B cell (primary cell): ENCODE measurements around the gene MESP1. TPM values are rescaled to one million over a fixed set of nuclear protein-coding genes. Genes with fewer than 3 reads are reported as not detected.

Experiments
- ATAC-seq: fragments of 200-7000 bp; cut with Tn5 transposase; one replicate; pipeline ENCODE4 v1.10.0; 2021; ENCODE audit warnings: low read depth, mild to moderate bottlenecking, moderate number of reproducible peaks, moderate library complexity
- CTCF ChIA-PET: fragments of 350-600 bp; sonication (Branson Sonifier 250); formaldehyde crosslinking; loops from one replicate; lab custom pipeline; 2021; ENCODE audit warnings: antibody characterized with exemption, inconsistent platforms; lab: Charles Lee
- POLR2A ChIA-PET: fragments of 350-600 bp; sonication (Branson Sonifier 250); formaldehyde crosslinking; loops from one replicate; lab custom pipeline; 2021; ENCODE audit warnings: antibody characterized with exemption; lab: Charles Lee
- DNase-seq: peaks from one replicate; pipeline ENCODE4 v3.0.0; 2013
- H2AFZ ChIP-seq: 2 replicates; pipeline ENCODE4 v1.6.1; 2012; ENCODE audit warnings: mild to moderate bottlenecking, low read depth, low read length; ENCODE audit not compliant: insufficient read depth, poor library complexity, severe bottlenecking
- H3K27ac ChIP-seq, 2 donors: 1 replicate in 1 of 2; 2 replicates in 1 of 2; pipeline ENCODE4 v1.5.1; 2012 to 2013; ENCODE audit warnings: low read length in 2 of 2, mild to moderate bottlenecking in 2 of 2, moderate library complexity in 1 of 2
- H3K27me3 ChIP-seq, 4 experiments: fragments of 200-600 bp in 1 of 4; sonication (generic) in 1 of 4; replicated peaks in 1 of 4; 1 replicate in 2 of 4; 2 replicates in 2 of 4; pipeline versions ENCODE4 v1.6.1 to v1.7.0; 2013 to 2016; ENCODE audit warnings: low read length in 3 of 4, mild to moderate bottlenecking in 2 of 4, mixed read lengths in 1 of 4, moderate library complexity in 1 of 4; ENCODE audit not compliant: insufficient read depth in 4 of 4, control insufficient read depth in 3 of 4; ENCODE audit errors: control extremely low read depth in 1 of 4
- H3K36me3 ChIP-seq, 2 experiments: replicated peaks in 1 of 2; 1 replicate in 1 of 2; 2 replicates in 1 of 2; pipeline versions ENCODE4 v1.6.1 to v1.7.1; 2013; ENCODE audit warnings: low read length in 1 of 2; ENCODE audit not compliant: insufficient read depth in 2 of 2, control insufficient read depth in 1 of 2; ENCODE audit errors: control extremely low read depth in 1 of 2, extremely low read depth in 1 of 2
- H3K4me1 ChIP-seq, 2 donors: fragments of 200-600 bp in 1 of 2; sonication (generic) in 1 of 2; 1 replicate in 1 of 2; 2 replicates in 1 of 2; pipeline versions ENCODE4 v1.5.1 to v1.6.1; 2013 to 2017; ENCODE audit warnings: low read length in 2 of 2; ENCODE audit not compliant: control insufficient read depth in 2 of 2, insufficient read depth in 2 of 2
- H3K4me2 ChIP-seq: replicated peaks from 2 replicates; pipeline ENCODE3; 2012; ENCODE audit warnings: mild to moderate bottlenecking, low read depth, low read length; ENCODE audit not compliant: poor library complexity, severe bottlenecking
- H3K4me3 ChIP-seq, 5 experiments: fragments of 200-600 bp in 1 of 5; sonication (generic) in 1 of 5; 1 replicate in 3 of 5; 2 replicates in 2 of 5; pipeline versions ENCODE4 v1.5.1 to v1.7.0; 2011 to 2016; ENCODE audit warnings: low read length in 4 of 5, mild to moderate bottlenecking in 4 of 5, low read depth in 2 of 5, control low read depth in 1 of 5, moderate library complexity in 1 of 5; ENCODE audit not compliant: insufficient read depth in 1 of 5; ENCODE audit errors: control extremely low read depth in 1 of 5, extremely low read depth in 1 of 5
- H3K79me2 ChIP-seq: fragments of 200-600 bp; sonication (generic); one replicate; pipeline ENCODE4 v1.6.0; 2016; ENCODE audit warnings: low read length; ENCODE audit not compliant: control insufficient read depth, insufficient read depth
- H3K9ac ChIP-seq: fragments of 200-600 bp; sonication (generic); 2 replicates; pipeline ENCODE4 v1.6.1; 2017; ENCODE audit warnings: mild to moderate bottlenecking, low read length, moderate library complexity
- H3K9me3 ChIP-seq, 3 donors: one replicate each; pipeline versions ENCODE4 v1.6.1 to v1.7.1; 2013; ENCODE audit warnings: low read length in 2 of 3; ENCODE audit not compliant: control insufficient read depth in 2 of 3, insufficient read depth in 1 of 3; ENCODE audit errors: control extremely low read depth in 1 of 3
- H4K20me1 ChIP-seq: 2 replicates; pipeline ENCODE4 v1.6.0; 2012; ENCODE audit warnings: mild to moderate bottlenecking, low read length; ENCODE audit not compliant: insufficient read depth, control insufficient read depth, poor library complexity, severe bottlenecking
- H3K27ac Mint-ChIP-seq: one replicate; pipeline ENCODE4 v1.8.0; 2021; ENCODE audit warnings: mixed read lengths
- H3K27me3 Mint-ChIP-seq: one replicate; pipeline ENCODE4 v1.8.0; 2021; ENCODE audit warnings: mixed read lengths
- H3K4me1 Mint-ChIP-seq: one replicate; pipeline ENCODE4 v1.8.0; 2021; ENCODE audit warnings: mixed read lengths
- H3K4me3 Mint-ChIP-seq: one replicate; pipeline ENCODE4 v1.8.0; 2021; ENCODE audit warnings: mixed read lengths
- H3K9me3 Mint-ChIP-seq: one replicate; pipeline ENCODE4 v1.8.0; 2022; ENCODE audit warnings: mixed read lengths; ENCODE audit not compliant: insufficient read depth
- CTCF ChIP-seq: fragments of 200-600 bp; IDR thresholded peaks from one replicate; pipeline ENCODE4 v1.8.0; 2022; ENCODE audit warnings: antibody characterized with exemption, mild to moderate bottlenecking
- EZH2 ChIP-seq: IDR thresholded peaks from 2 replicates; pipeline ENCODE4 v1.6.1; 2012; ENCODE audit warnings: borderline replicate concordance, low read depth, mild to moderate bottlenecking, moderate library complexity, low read length; ENCODE audit not compliant: insufficient read depth, poor library complexity, severe bottlenecking
- WGBS: methylation state at CpG from one replicate; pipeline ENCODE4 v1.1.5; 2013; ENCODE audit warnings: missing lambda C conversion rate; ENCODE audit not compliant: insufficient coverage; 5-methylcytosine and 5-hydroxymethylcytosine counted together
- intact Hi-C: fragments of 100-400 bp; cut with micrococcal nuclease; formaldehyde crosslinking; loops from one replicate; pipeline ENCODE4 v1.10.0; 2022
- polyA plus RNA-seq: library from polyadenylated mRNA; depleted of rRNA; stranded (reverse); fragments of >200 nt; gene quantifications from 2 replicates; pipeline ENCODE4 v1.2.3, GENCODE V29; 2012
- total RNA-seq, 2 donors: library from RNA; stranded (reverse); fragments of 120-200 nt in 1 of 2; gene quantifications; 1 replicate in 1 of 2; 2 replicates in 1 of 2; pipeline versions ENCODE4 v1.2.3 to v1.2.4, GENCODE V29; 2013 to 2022

MESP1 gene
- total and polyA plus RNA-seq, 2 donors (not counting 1 experiment from before 2014, with no cell fraction given), result 0.25 to 0.49 TPM

- Histone ChIP-seq H3K79me2 (no peaks in the 10 kb centered on the region), H3K27me3 (peaks cover 0 to 10% (median 4%) of the 10 kb centered on the region in 4 experiments), H3K27ac (no peak overlapping the region), H2AFZ (peak overlapping the region; percentile 97), H3K9me3 (no peaks in the 10 kb centered on the region), H4K20me1 (no peaks in the 10 kb centered on the region), H3K4me2 (peak overlapping the region; percentile 93), H3K9ac (no peak overlapping the region), H3K4me3 (peak overlapping the region in 1 of 5 experiments; percentile 64), H3K4me1 (peaks cover 11 to 13% of the 10 kb centered on the region in 2 donors), H3K36me3 (no peaks in the 10 kb centered on the region)
- intact Hi-C loops, result loop anchor here (2.0 kb wide), 1 partner anchor 25 kb away; the partner anchor contains the start of gene MESP2
- no peak for ATAC-seq
- POLR2A ChIA-PET, result no interaction called here
- CTCF ChIA-PET, result interaction anchor here (1.1 to 5.6 kb wide), 5 partner anchors 9 to 335 kb away, joined by 3 to 27 read pairs (median 21); no protein-coding TSS in a partner anchor
- Mint-ChIP-seq H3K27me3 (peaks cover 21% of the 10 kb centered on the region), H3K27ac (no peak overlapping the region), H3K9me3 (no peaks in the 10 kb centered on the region), H3K4me1 (peaks cover 6% of the 10 kb centered on the region), H3K4me3 (peak overlapping the region; percentile 69)
- WGBS, result 100% methylated on average over 2 of the region's 5 CpGs
- DNase-seq, result no peak
- TF ChIP-seq EZH2, result no peak
These were observed 699 bp upstream of the MESP1 start for GRCh38 chr15:89751748-89752147.

GRCh38 chr15:89749951-89750559, 994 bp downstream of the MESP1 start:
- Histone ChIP-seq H3K27me3 (peaks cover 0 to 10% (median 4%) of the 10 kb centered on the region in 4 experiments), H3K79me2 (no peaks in the 10 kb centered on the region), H3K36me3 (no peaks in the 10 kb centered on the region), H4K20me1 (no peaks in the 10 kb centered on the region), H3K4me2 (peak overlapping the region; percentile 93), H3K27ac (peak overlapping the region in 1 of 2 donors; percentile 20), H3K9ac (peak overlapping the region; percentile 79), H3K4me1 (peaks cover 11 to 13% of the 10 kb centered on the region in 2 donors), H2AFZ (peak overlapping the region; percentile 97), H3K4me3 (peak overlapping the region in 4 of 5 experiments; percentile 38 to 75 (median 63)), H3K9me3 (no peaks in the 10 kb centered on the region)
- DNase-seq (peak; percentile 47), ATAC-seq (no peak)
- no peak for TF ChIP-seq CTCF
- no peak for TF ChIP-seq EZH2
- Mint-ChIP-seq H3K27me3 (peaks cover 18% of the 10 kb centered on the region), H3K9me3 (no peaks in the 10 kb centered on the region), H3K4me1 (peaks cover 6% of the 10 kb centered on the region), H3K4me3 (peak overlapping the region; percentile 84), H3K27ac (peak overlapping the region; percentile 65)
- 7% methylated on average over 41 of the region's 41 CpGs for WGBS
- intact Hi-C loops, result loop anchor here (1.0 to 2.0 kb wide), 2 partner anchors 27 to 309 kb away; partner anchors contain the start of gene MESP2
- CTCF ChIA-PET, result interaction anchor here (1.0 to 5.6 kb wide), 6 partner anchors 9 to 336 kb away, joined by 3 to 27 read pairs (median 12); no protein-coding TSS in a partner anchor
- POLR2A ChIA-PET, result interaction anchor here (0.7 kb wide), 1 partner anchor 144 kb away, joined by 4 read pairs; the partner anchor contains the start of gene AP3S2
